ENCODE results near the gene PLXNA4.

DNA sequence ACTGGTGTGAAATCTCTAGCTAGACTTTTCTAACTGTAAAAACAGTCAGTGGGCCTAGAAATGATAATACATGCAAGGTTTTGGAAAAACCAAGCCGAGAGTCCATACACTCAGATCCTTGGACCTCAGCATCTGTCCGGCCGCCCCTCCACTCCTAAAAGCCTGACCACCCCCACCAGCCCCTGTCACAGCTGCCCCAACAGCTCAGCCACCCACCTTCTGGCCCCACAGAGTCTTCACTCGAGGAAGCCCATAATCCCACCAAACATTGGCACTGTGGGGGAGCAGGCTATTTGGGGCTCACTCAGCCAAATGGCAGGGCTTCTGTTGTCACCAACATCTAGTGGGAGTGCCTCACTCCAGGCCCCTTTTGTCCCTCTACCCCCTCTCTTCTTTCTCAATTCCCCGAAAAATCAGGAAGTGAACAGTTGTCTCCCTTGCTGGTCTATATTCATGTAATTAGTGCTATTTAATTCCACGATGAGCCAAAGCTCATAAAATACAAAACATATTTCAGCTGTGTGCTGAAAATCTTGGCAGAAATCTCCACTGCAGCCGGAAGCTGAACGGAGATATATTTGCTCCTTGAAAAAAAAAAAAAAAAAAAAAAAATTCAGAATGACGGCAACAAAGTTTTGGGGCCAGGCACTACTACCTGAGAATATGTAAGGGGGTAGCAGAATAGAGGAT is 55.5 kb downstream of the PLXNA4 start:
- TF ChIP-seq, protein P1, sequence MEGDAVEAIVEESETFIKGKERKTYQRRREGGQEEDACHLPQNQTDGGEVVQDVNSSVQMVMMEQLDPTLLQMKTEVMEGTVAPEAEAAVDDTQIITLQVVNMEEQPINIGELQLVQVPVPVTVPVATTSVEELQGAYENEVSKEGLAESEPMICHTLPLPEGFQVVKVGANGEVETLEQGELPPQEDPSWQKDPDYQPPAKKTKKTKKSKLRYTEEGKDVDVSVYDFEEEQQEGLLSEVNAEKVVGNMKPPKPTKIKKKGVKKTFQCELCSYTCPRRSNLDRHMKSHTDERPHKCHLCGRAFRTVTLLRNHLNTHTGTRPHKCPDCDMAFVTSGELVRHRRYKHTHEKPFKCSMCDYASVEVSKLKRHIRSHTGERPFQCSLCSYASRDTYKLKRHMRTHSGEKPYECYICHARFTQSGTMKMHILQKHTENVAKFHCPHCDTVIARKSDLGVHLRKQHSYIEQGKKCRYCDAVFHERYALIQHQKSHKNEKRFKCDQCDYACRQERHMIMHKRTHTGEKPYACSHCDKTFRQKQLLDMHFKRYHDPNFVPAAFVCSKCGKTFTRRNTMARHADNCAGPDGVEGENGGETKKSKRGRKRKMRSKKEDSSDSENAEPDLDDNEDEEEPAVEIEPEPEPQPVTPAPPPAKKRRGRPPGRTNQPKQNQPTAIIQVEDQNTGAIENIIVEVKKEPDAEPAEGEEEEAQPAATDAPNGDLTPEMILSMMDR (IDR thresholded peaks at IDR 0.05; ENCODE audit: insufficient read depth, low read depth, low read length) = no peak
- no peak for TF ChIP-seq EZH2 (IDR thresholded peaks at IDR 0.05; ENCODE audit: insufficient read depth, low read length)

All from astrocyte (in vitro differentiated cells and primary cell).